HEK293 (cell line): Measurements from ENCODE around the gene MAP3K8.

Source experiments
- CTCF ChIA-PET: fragments of 350-600 bp; formaldehyde crosslinking; extraction: SDS; loops from one replicate; lab custom pipeline; 2021; ENCODE audit warnings: antibody characterized with exemption; lab: Yijun Ruan, JAX
- POLR2A ChIA-PET: fragments of 300-600 bp; formaldehyde crosslinking; extraction: SDS; loops from one replicate; lab custom pipeline; 2020; ENCODE audit warnings: antibody characterized with exemption, inconsistent platforms; lab: Yijun Ruan, JAX
- H3K27ac ChIP-seq: fragments of 200-500 bp; sonication (Bioruptor generic); 2 replicates; pipeline ENCODE4 v1.5.1; 2014; ENCODE audit warnings: low read depth, low read length, control low read depth, inconsistent platforms; ENCODE audit errors: extremely low read depth
- H3K36me3 ChIP-seq, 2 experiments: fragments of 200-500 bp in 1 of 2; sonication (Bioruptor generic) in 1 of 2; 1 replicate in 1 of 2; 2 replicates in 1 of 2; pipeline ENCODE4 v1.5.1; 2014 to 2017; ENCODE audit warnings: inconsistent platforms in 2 of 2, low read length in 2 of 2; ENCODE audit not compliant: control insufficient read depth in 2 of 2, insufficient read depth in 1 of 2
- H3K4me1 ChIP-seq: fragments of 200-500 bp; sonication (Bioruptor generic); 2 replicates; pipeline ENCODE4 v1.5.1; 2014; ENCODE audit warnings: mild to moderate bottlenecking, low read length, inconsistent platforms; ENCODE audit not compliant: control insufficient read depth, insufficient read depth
- H3K4me3 ChIP-seq: 2 replicates; pipeline ENCODE4 v1.5.1; 2011; ENCODE audit warnings: low read depth, mild to moderate bottlenecking, control low read depth, low read length, moderate library complexity
- H3K9me3 ChIP-seq: fragments of 200-500 bp; sonication (Bioruptor generic); 2 replicates; pipeline ENCODE4 v1.5.1; 2014; ENCODE audit warnings: low read depth, low read length, inconsistent platforms; ENCODE audit not compliant: control insufficient read depth, insufficient read depth
- HOXC10 ChIP-seq: sonication (generic); formaldehyde crosslinking; IDR thresholded peaks from 2 replicates; pipeline ENCODE4 v1.8.1; 2023; ENCODE audit warnings: mild to moderate bottlenecking, missing genetic modification reagents
- IKZF3 ChIP-seq: fragments of 450-650 bp; IDR thresholded peaks from 2 replicates; pipeline ENCODE4 v1.5.0; 2018; ENCODE audit warnings: missing biosample characterization, mild to moderate bottlenecking, missing genetic modification characterization, moderate library complexity
- KLF8 ChIP-seq: fragments of 450-650 bp; formaldehyde crosslinking; IDR thresholded peaks from 2 replicates; pipeline ENCODE4 v1.5.1; 2016; ENCODE audit warnings: missing biosample characterization, missing genetic modification characterization
- PBX3 ChIP-seq: sonication (generic); formaldehyde crosslinking; IDR thresholded peaks from 2 replicates; pipeline ENCODE4 v1.8.1; 2022; ENCODE audit warnings: mild to moderate bottlenecking, moderate library complexity, missing genetic modification reagents
- ZFP37 ChIP-seq: fragments of 450-650 bp; formaldehyde crosslinking; IDR thresholded peaks from 2 replicates; pipeline ENCODE4 v1.5.1; 2016; ENCODE audit warnings: missing biosample characterization, missing genetic modification characterization
- ZIC2 ChIP-seq: fragments of 450-650 bp; formaldehyde crosslinking; IDR thresholded peaks from 2 replicates; pipeline ENCODE4 v1.5.1; 2016; ENCODE audit warnings: missing biosample characterization, missing genetic modification characterization
- ZNF112 ChIP-seq: fragments of 450-650 bp; formaldehyde crosslinking; IDR thresholded peaks from 2 replicates; pipeline ENCODE4 v1.5.0; 2017; ENCODE audit warnings: missing biosample characterization, missing genetic modification characterization
- ZNF148 ChIP-seq: fragments of 450-650 bp; formaldehyde crosslinking; IDR thresholded peaks from 2 replicates; pipeline ENCODE4 v1.5.0; 2017; ENCODE audit warnings: missing biosample characterization, missing genetic modification characterization, borderline replicate concordance
- ZNF19 ChIP-seq: fragments of 450-650 bp; formaldehyde crosslinking; IDR thresholded peaks from 2 replicates; pipeline ENCODE4; 2016; ENCODE audit warnings: missing biosample characterization, missing genetic modification characterization, low read depth
- ZNF202 ChIP-seq: fragments of 450-650 bp; formaldehyde crosslinking; IDR thresholded peaks from 2 replicates; pipeline ENCODE4 v1.5.1; 2016; ENCODE audit warnings: missing biosample characterization, missing genetic modification characterization, borderline replicate concordance
- ZNF23 ChIP-seq: fragments of 450-650 bp; formaldehyde crosslinking; IDR thresholded peaks from 2 replicates; pipeline ENCODE4 v1.5.1; 2016; ENCODE audit warnings: missing biosample characterization, missing genetic modification characterization, borderline replicate concordance
- ZNF26 ChIP-seq: fragments of 450-650 bp; formaldehyde crosslinking; IDR thresholded peaks from 2 replicates; pipeline ENCODE4 v1.5.1; 2016; ENCODE audit warnings: missing biosample characterization, missing genetic modification characterization
- ZNF280C ChIP-seq: fragments of 450-650 bp; formaldehyde crosslinking; IDR thresholded peaks from 2 replicates; pipeline ENCODE4 v1.5.1; 2016; ENCODE audit warnings: missing biosample characterization, missing genetic modification characterization
- ZNF837 ChIP-seq: fragments of 450-650 bp; formaldehyde crosslinking; IDR thresholded peaks from 2 replicates; pipeline ENCODE4 v1.5.1; 2016; ENCODE audit warnings: missing biosample characterization, missing genetic modification characterization

The MAP3K8 gene

GRCh38 chr10:30467651-30468338 lies 33.8 kb downstream of the MAP3K8 start:
- Histone ChIP-seq H3K4me3 (no peak overlapping the region), H3K4me1 (no peaks in the 10 kb centered on the region), H3K36me3 (no peaks in the 10 kb centered on the region), H3K27ac (no peak overlapping the region), H3K9me3 (no peaks in the 10 kb centered on the region)
- ChIA-PET CTCF (no interaction called here), POLR2A (no interaction called here)
- TF ChIP-seq ZNF112 (tag by site-specific recombination) (no peak), HOXC10 (CRISPR knock-in tag) (no peak), PBX3 (CRISPR knock-in tag) (no peak), ZNF19 (tag by site-specific recombination) (no peak), ZFP37 (tag by site-specific recombination) (no peak), ZNF837 (tag by site-specific recombination) (no peak), ZNF280C (tag by site-specific recombination) (no peak), KLF8 (tag by site-specific recombination) (no peak), ZNF26 (tag by site-specific recombination) (no peak), ZNF202 (no peak), ZNF148 (tag by site-specific recombination) (no peak), IKZF3 (tag by site-specific recombination) (no peak)

GRCh38 chr10:30472414-30473155 lies 38.6 kb downstream of the MAP3K8 start:
- no peaks in the 10 kb centered on the region for H3K9me3 ChIP-seq
- no peak overlapping the region for H3K27ac ChIP-seq
- POLR2A ChIA-PET: no interaction called here
- no peaks in the 10 kb centered on the region for H3K4me1 ChIP-seq
- no peaks in the 10 kb centered on the region for H3K36me3 ChIP-seq
- H3K4me3 ChIP-seq: no peak overlapping the region
- CTCF ChIA-PET: interaction anchor here (0.5 kb wide), 1 partner anchor 9 kb away, joined by 3 read pairs; no protein-coding TSS in a partner anchor
- TF ChIP-seq ZNF23 (no peak), ZIC2 (no peak)
